Activated T-cell treated with anti-CD3 and anti-CD28 coated beads for 1 hour (primary cell): ENCODE results near the gene IFNW1.
"Not testable (repeated sequence)": the region's sequence is repeated elsewhere in the genome, so short reads cannot be mapped to it uniquely, and the experiment has no call there.

Experiments used
- DNase-seq: peaks from one replicate; pipeline ENCODE4 v3.0.0-alpha.2; 2020; ENCODE audit warnings: low read depth

Gene IFNW1

DNA sequence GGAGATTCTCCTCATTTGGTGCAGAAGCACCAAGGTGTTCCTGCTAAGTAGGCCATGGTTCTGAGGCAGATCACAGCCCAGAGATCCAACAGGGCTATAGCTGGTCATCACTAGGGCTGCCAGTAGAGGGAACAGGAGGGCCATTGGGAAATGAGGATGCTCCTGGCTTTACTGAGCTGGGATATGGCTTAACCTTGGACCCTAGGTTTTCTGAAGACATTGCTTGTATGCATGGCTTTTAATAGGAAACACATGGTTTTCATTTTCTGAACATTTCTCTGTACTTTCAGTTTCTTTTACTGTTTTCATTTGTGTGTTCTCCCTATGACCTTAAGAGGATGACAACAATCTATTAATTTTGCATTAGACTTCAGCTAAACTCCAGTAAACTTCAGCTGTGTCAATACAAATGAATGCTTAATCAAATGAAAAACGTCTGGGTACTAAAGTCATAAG is at the start of gene IFNW1:
IFNW1 (minus strand) TSS at position 406 of the 456 bp plus-strand sequence; CDS start at position 144, 262 bp downstream.
- no peak for DNase-seq

DNA sequence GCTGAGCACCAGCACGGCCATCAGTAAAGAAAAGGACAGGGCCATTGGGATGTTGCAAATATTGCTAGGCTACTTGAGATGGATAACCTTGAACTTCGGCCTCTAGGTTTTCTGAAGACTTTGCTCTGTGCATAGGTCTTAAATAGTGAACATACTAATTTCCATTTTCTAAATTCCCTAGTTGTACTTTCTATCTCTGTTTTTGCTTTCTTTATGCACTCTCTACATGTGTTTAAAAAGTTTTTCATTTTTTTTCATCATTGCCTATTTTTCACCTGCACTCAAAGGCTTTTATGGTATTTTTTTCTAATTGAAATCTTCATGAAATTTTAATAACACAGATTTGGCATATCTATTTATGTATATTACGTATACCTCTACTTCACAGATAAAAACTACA is 45.9 kb upstream of the IFNW1 start, which contains the start of gene IFNA4:
IFNA4 (minus strand) TSS at position 101 of the 400 bp plus-strand sequence; CDS start at position 45, 56 bp downstream.
- not testable (repeated sequence) for DNase-seq

DNA sequence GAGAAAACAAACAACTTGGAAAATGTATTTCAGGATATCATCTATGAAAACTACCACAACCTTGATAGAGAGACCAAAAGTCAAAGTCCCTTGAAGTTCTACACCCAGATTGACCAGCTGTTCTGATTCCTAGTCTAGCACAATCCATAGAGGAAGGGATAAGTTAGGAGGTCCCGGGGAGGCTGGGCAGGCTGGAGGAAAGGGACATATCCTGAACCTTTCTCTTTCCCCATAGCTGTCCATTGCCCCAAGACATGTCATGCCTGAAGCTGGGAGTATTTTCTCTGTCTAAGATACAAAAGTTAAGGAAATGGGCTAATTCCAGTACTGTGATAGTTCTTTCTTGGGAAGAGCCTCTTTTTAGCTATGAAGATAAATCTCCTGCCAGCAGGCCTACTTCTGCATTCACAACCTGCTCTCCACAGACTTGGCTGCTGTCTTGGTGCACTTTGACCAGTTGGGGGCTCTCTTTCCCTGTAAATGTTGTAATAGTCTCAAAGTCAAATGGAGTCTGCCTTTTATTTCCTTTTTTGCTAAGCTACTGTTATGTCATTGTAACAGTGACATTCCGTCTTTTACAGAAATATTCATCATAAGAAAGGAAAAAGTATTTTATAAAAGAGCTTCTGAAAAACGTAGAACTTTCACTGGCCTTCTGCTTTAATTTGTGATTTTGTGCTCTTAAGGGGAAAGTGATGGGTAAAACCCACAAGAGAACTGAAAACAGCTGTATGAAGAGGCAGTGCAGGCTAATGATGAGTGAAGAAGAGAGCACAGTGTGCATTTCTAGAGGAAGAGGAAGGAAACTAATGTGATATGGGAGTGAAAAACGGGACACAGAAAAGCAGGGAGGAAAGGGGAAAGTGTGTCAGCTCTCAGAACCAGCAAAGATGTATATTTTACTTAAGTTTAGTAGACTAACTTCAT is 41.4 kb upstream of the IFNW1 start:
- DNase-seq = not testable (repeated sequence)

DNA sequence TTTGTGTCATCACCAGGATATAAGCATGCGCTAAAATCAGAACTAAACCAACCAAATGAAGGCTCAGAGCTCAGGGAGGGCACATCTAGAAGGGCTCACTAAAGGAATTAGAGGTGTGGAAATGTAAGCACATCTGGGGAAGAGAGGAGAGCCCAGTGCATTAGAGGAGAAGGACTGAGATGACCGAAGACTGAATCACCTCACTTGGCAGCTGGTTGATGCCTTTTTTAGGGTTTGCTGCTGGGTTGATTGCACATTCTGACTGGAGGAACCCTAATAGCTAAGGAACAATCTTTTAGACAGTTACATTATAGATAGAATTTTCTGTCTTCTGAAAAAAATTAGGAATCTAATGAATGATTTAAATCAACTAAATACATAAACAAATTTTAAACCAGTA is 33.0 kb upstream of the IFNW1 start:
- DNase-seq = no peak

DNA sequence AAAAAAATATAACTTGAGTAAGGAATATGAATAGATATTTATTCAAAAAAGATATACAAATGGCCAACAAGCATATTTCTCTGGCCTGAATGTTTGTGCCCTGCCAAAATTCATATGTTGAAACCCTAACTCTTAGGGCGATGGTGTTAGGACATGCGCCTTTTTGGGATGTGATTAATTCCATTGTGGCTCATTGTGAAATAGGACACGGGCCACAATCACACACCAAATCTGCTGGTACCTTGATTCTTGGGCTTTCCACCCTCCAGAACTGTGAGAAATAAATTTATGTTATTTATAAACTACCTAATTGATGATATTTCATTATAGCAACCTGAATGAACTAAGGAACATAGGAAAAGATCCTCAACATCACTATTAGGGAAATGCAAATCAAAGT is 30.5 kb upstream of the IFNW1 start:
- no peak for DNase-seq

DNA sequence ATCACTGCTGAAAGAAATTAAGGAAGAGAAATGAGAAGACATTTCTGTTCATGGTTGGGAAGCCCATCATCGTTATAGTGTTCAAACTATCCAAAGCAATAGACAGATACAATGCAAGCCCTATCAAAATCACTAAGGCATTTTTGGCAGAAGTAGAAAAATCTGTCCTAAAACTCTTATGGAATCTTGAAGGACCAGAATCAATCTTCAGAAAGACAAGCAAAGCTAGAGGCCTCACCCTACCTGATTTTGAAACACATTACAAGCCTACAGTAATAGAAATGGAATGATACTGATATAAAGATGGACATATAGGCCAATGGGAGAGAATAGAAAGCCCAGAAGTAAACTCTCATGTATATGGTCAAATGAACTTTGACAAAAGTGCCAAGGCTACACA is 29.7 kb upstream of the IFNW1 start:
- DNase-seq = no peak

DNA sequence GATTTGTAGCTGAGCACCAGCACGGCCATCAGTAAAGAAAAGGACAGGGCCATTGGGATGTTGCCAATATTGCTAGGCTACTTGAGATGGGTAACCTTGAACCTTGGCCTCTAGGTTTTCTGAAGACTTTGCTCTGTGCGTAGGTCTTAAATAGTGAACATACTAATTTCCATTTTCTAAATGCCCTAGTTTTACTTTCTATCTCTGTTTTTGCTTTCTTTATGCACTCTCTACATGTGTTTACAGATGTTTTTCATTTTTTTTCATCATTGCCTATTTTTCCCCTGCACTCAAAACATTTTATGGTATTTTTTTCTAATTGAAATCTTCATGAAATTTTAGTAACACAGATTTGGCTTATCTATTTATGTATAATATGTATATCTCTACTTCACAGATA is 24.9 kb upstream of the IFNW1 start, which contains the start of gene IFNA21:
IFNA21 (minus strand) TSS at position 101 of the 400 bp plus-strand sequence; CDS start at position 53, 48 bp downstream.
- not testable (repeated sequence) for DNase-seq

DNA sequence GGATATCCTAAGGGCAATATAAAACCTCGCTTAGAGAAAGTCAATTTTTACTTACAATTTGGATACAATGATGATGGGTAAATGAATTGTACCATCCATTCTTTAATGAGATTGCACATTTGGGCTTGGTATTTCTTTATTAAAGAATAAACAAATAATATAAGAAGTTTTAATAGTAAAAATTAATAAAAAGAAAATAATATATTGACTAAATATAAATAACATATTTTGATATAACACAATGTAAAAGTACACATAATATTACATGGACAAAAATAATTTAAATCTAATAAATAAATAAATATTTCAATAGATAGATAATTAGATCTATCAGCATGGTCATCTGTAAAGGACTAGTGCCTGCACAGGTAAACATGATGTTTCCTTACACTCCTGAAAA is 23.9 kb upstream of the IFNW1 start:
- no peak for DNase-seq

DNA sequence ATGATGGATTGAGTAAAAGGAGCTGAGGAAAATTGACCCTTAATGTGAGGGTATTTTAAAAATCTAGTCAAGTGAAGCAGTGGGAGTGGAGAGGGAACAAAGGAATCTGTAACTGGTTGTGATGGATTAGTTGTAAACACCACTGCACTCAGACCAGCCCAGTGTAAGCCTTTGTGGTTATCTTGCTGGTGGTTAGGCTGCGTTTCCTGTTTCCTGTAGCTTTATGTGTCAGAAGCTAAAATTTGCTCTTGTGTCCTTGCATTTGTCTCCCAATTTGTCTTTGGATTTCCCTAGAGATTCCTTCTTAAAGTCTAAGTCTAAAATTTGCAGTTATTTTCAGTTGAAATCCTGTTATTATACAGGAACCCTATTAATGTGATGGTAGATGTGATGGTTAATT is 18.5 kb upstream of the IFNW1 start:
- no peak for DNase-seq

DNA sequence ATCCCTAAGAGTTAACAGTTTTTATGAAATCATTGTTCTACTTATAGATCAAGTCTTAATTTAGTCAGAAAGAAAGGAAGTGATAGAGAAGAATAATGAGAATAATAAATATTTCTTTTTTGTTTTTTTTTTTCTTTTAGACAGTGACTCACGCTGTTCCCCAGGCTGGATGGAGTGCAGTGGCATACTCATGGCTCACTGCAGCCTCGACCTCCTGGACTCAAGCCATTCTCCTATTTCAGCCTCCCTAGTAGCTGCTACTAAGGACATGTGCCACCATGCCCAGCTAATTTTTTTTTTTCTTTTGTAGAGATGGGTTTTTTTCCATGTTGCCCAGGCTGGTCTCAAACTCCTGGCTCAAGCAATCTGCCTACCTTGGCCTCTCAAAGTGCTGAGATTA is 13.9 kb upstream of the IFNW1 start:
- DNase-seq = no peak

DNA sequence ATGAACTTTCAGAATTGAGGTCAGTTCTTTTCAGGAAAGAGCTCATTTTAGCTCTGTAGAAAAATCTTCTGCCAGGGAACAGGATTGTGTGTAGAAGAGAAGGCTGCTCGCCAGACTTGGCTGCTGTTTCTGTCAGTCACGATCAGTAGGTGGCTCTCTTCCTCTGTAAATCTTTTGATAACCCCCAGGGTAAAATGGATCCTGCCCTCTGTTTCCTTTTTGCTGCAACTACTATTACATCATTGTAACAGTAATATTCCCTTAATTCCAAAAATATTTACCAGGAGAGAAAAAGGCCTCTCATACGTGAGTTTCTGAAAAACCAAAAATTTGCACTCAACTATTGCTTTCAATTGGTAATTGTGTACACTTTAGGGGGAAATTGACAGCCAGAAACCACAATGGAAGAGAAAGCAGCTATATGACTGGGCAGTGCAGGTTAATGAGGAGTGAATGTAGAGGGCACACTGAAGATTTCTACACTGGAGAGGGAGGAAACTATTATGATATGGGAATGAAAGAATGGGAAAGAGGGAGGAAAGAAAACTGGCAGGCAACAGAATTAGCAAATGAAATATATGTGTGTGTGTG is 12.5 kb upstream of the IFNW1 start:
- no peak for DNase-seq

DNA sequence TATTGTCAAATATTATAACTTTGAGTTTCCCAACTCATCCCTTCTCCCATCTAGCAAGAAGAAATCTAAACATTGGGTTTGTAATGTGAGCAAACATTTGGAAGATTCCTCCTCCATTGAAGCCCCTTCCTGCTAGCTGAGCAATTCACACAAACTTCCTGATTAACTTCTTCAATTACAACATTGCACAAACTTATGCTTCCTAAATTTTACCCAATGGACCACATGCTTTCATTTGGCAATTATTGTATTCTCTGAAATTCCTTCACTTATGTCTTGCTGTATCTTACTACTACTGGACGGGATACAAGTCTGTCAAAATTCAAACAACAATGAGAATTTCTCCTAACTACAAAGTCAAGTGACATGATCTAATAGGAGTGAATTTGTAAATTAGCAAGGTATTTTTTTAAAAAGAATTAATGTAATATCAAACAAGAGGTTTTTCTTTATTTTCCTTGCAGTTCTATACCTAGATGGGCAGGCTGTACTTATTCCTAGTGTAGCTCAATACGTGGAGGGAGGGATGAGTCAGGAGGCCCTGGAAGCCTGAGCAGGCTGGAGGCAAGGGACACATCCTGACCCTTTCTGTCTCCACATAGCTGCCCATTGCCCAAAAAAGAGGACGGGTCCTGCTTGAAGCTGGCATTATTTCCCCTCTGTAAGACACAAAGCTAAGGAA is 11.8 kb upstream of the IFNW1 start:
- DNase-seq = no peak

DNA sequence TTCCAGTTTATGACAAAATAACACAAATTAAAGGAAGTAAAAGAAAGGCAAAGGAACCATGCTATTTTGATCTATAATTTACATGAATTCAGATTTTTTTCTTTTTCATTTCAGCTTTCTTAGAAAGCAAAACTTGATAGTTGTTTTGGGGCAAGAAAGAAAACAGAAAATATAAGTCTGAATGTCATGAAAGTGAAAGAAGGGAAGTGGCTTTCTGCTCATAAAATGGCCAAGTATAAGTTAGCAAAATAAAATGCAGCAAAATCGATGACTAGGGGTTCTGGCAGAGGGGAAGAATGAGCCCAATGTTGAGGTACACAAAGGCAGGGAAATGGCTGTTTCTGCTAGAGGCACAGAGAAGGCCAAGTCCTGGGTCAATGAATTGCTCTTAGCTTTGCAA is 3.0 kb upstream of the IFNW1 start:
- no peak for DNase-seq

DNA sequence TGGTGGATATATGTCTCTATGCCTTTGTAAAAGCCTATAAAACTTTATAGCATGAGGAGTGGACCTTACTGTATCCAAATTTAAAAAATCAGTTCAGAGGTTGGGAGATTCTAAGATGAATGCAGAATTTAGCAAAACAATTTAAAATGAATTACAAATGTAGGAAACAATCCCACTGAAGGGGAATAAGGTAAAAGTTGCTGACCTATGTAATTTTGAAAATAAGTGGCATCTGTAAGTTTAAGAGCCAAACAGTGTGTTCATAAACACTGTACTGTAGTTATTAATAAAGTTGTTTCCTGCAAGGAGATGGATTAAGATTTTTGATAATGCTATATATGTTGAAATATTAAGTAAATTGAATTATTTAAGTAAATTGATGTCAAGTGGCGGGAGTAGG is 4.6 kb downstream of the IFNW1 start:
- no peak for DNase-seq

DNA sequence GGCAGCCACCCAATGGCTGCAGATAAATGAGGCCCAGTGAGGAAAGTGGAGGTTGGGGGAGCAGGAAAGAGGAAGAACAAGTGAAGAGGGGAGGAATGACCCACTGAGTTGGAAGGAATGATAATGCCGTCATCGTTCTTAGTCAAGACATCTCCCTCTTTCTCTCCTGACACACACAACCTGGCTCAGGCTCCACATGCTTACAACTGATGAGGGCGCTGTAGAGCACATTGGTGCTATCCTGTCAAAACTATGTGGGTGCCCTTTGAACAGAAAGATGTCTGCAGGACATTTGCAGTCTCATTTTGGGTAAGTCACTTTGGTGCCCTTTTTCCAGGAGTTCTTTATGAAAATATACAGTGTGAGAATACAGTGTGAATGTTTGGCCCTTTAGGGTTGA is 5.9 kb downstream of the IFNW1 start:
- DNase-seq = no peak

DNA sequence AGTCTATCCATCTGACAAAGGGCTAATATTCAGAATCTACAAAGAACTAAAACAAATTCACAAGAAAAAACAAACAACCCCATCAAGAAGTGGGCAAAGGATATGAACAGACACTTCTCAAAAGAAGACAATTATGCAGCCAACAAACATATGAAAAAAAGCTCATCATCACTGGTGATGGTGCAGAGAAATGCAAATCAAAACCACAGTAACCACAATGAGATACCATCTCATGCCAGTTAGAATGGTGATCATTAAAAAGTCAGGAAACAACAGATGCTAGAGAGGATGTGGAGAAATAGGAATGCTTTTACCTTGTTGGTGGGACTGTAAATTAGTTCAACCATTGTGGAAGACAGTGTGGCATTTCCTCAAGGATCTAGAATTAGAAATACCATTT is 13.4 kb downstream of the IFNW1 start:
- DNase-seq = not testable (repeated sequence)

DNA sequence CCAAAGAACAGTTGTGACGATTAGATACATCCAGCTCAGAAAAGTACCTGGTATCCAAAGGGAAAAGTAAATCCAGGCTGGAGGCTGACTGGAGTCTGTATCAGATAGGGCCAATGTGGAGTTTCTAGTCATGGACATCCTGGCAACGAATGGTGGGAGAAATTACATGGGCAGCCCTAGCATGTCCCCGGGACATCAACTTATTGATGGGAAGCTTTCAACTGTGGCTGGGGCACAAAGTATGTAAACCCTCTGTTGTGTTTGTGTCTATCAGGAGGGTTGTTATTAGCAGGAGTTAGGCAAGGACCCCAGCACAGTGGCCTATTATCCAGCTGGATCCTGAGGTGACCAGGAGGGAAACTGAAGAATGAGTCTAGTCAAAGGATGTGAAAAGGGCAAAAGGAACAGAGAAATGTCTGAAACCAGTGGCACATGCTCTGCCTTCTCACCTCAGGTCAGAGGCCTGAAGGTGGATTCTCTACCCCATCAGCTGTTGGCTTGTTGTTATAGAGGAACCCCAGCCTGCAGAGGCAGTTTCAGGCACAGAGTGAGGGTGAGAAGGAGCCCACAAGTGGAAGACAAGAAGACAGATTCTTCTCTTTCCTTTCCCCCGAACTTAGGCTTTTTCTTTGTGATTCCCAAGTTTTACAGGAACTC is 19.9 kb downstream of the IFNW1 start:
- DNase-seq = no peak

DNA sequence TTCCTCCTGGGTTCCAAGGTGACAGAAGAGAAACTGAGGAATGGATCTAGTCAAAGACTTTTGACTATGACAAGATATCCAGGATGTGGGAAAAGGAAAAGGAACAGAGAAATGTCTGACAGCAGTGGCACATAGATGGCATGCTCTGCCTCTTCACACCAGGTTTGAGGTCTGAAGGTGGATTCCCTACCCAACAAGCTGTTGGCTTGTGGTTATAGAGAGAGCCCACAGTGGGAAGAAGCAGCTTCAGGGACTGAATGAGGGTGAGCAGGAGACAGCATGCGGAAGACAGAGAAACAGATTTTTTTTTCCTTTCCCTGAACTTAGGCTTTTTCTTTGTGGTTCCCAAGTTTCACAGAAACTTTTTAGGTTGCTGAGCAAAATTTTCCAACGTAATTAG is 20.6 kb downstream of the IFNW1 start:
- no peak for DNase-seq

DNA sequence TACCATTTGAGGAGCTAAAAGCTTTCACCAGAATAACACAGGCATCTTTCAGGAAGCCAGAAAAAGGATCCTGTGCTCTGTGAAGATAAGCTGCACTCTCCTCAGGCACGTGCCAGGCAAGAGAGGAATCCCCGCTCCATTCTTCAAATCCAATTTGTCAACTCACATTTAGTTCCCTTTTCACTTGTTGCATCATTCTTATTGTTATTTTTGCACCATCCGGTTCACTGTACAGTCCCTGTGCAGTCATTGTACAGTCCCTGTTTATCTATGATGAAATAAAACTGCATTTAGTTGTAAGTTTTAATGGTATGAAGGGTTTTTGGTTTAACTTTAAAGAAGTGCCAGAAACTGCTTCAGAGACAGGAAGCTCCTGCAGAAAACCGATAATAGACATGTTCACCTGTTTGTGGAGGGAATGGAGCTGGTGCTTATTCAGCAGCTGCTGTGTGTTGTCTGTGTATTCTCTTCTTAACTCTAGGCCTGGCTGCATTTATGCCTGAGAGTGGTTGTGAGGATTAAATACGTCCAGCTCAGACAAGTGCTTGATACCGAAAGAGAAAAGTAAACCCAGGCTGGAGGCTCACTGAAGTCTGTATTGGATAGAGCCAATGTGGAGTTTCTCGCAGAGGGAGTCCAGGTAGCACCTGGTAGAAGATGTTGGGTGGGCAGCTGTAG is 22.4 kb downstream of the IFNW1 start:
- no peak for DNase-seq

DNA sequence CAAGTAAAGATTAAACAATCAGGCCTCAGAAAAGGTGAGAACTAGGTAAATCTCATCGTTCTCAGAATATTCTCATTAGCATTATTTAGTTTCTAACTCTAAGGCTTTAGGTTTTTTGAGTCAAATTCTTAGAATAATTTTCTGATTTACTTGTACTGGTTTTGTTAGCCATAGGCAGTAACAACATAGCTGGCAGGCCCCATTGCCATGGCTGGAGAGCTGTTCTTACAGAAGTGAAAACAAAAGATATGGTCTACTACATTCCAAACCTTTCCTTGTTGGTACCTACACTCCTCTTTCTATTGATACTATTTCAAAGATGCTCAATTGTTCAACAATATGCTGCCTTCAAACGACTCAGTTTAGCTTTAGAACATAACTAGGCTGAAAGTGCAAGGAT is 27.3 kb downstream of the IFNW1 start:
- no peak for DNase-seq
